GM21717 (cell line): Measurements from ENCODE around the gene TMSB4X.

ENCODE experiments used
- ATAC-seq: cut with Tn5 transposase; IDR thresholded peaks from one replicate; pipeline ENCODE4 v1.9.1; 2021; ENCODE audit warnings: mild to moderate bottlenecking, moderate library complexity; ENCODE audit not compliant: unreplicated experiment

Gene TMSB4X

GRCh38 chrX:13022926-13023325 lies 48.0 kb downstream of the TMSB4X start:
- peak; percentile 86 for ATAC-seq

GRCh38 chrX:13023567-13023966 lies 48.7 kb downstream of the TMSB4X start:
- no peak for ATAC-seq

GRCh38 chrX:13023979-13024378 lies 49.1 kb downstream of the TMSB4X start:
- no peak for ATAC-seq

- ATAC-seq, result no peak
Observed at GRCh38 chrX:13024986-13025385, 50.1 kb downstream of the TMSB4X start.
